ENCODE measurements around the gene CEACAM3.

The CEACAM3 gene

GRCh38 chr19:41837981-41838708, 41.8 kb downstream of the CEACAM3 start:
- no peak for DNase-seq (ENCODE audit: low read depth, low spot score)

GRCh38 chr19:41839211-41839610, 42.8 kb downstream of the CEACAM3 start:
- no peak for DNase-seq (ENCODE audit: low read depth, low spot score)
- H3K27ac ChIP-seq = no peak overlapping the region

More at GRCh38 chr19:41837981-41838708, 41.8 kb downstream of the CEACAM3 start:
- no peak overlapping the region for H3K27ac ChIP-seq

- no peak for DNase-seq (ENCODE audit: low read depth, low spot score)
- no peak overlapping the region for H3K27ac ChIP-seq
Measured at GRCh38 chr19:41843371-41843770, 47.0 kb downstream of the CEACAM3 start.

- no peak within 1 kb of the TSS for H3K27ac ChIP-seq
- no peak for DNase-seq (ENCODE audit: low read depth, low spot score)
Measured at GRCh38 chr19:41844601-41845000, 48.2 kb downstream of the CEACAM3 start, which contains the start of gene LYPD4. LYPD4 (minus strand) TSS chr19:41844683; CDS start chr19:41839285, 5,398 bp downstream.

GRCh38 chr19:41845001-41845050, 48.4 kb downstream of the CEACAM3 start, which contains the start of gene DMRTC2:
DMRTC2 (plus strand) TSS chr19:41845042; CDS start chr19:41847429, 2,387 bp downstream.
- no peak for DNase-seq (ENCODE audit: low read depth, low spot score)
- H3K27ac ChIP-seq = no peak within 1 kb of the TSS

GRCh38 chr19:41845051-41845590, 48.7 kb downstream of the CEACAM3 start:
- no peak for DNase-seq (ENCODE audit: low read depth, low spot score)
- no peak overlapping the region for H3K27ac ChIP-seq

GRCh38 chr19:41847351-41848105, 51.1 kb downstream of the CEACAM3 start:
- no peak overlapping the region for H3K27ac ChIP-seq
- no peak for DNase-seq (ENCODE audit: low read depth, low spot score)

- DNase-seq (ENCODE audit: low read depth, low spot score) = no peak
- no peak overlapping the region for H3K27ac ChIP-seq
Measured at GRCh38 chr19:41848666-41849065, 52.3 kb downstream of the CEACAM3 start.

- DNase-seq (ENCODE audit: low read depth, low spot score) = no peak
- no peak overlapping the region for H3K27ac ChIP-seq
Measured at GRCh38 chr19:41849067-41849466, 52.7 kb downstream of the CEACAM3 start.

- no peak for DNase-seq (ENCODE audit: low read depth, low spot score)
- H3K27ac ChIP-seq = no peak overlapping the region
Measured at GRCh38 chr19:41850381-41850780, 54.0 kb downstream of the CEACAM3 start.

GRCh38 chr19:41851456-41851855, 55.1 kb downstream of the CEACAM3 start:
- no peak overlapping the region for H3K27ac ChIP-seq
- DNase-seq (ENCODE audit: low read depth, low spot score) = no peak

- DNase-seq (ENCODE audit: low read depth, low spot score) = no peak
- H3K27ac ChIP-seq = no peak overlapping the region
Measured at GRCh38 chr19:41853344-41853743, 57.0 kb downstream of the CEACAM3 start.

- DNase-seq (ENCODE audit: low read depth, low spot score) = no peak
Measured at GRCh38 chr19:41853768-41854167, 57.4 kb downstream of the CEACAM3 start.

GRCh38 chr19:41859213-41859617, 62.8 kb downstream of the CEACAM3 start:
- H3K27ac ChIP-seq = peak overlapping the region; percentile 91
- no peak for DNase-seq (ENCODE audit: low read depth, low spot score)

More at GRCh38 chr19:41853768-41854167, 57.4 kb downstream of the CEACAM3 start:
- no peak overlapping the region for H3K27ac ChIP-seq

- peak; percentile 93 for DNase-seq (ENCODE audit: low read depth, low spot score)
Measured at GRCh38 chr19:41859618-41860418, 63.4 kb downstream of the CEACAM3 start, which contains the start of gene RPS19. RPS19 (plus strand) TSS chr19:41860255; CDS start chr19:41860775, 520 bp downstream.

GRCh38 chr19:41860419-41861115, 64.2 kb downstream of the CEACAM3 start:
- no peak for DNase-seq (ENCODE audit: low read depth, low spot score)
- H3K27ac ChIP-seq = peak overlapping the region; percentile 91

More at GRCh38 chr19:41859618-41860418, 63.4 kb downstream of the CEACAM3 start, which contains the start of gene RPS19:
- peak within 1 kb of the TSS; percentile 91 for H3K27ac ChIP-seq

Data from epithelial cell of prostate (primary cell).